Upper lobe of right lung (tissue), 1 donor: ENCODE results near the gene LRRC3. TPM values are rescaled to one million over a fixed set of nuclear protein-coding genes. Genes with fewer than 3 reads are reported as not detected.

Source experiments
- ATAC-seq: fragments of 200-7000 bp; cut with Tn5 transposase; one replicate; pipeline ENCODE4 v1.9.1; 2020; ENCODE audit warnings: mild to moderate bottlenecking, moderate library complexity
- DNase-seq: peaks from one replicate; pipeline ENCODE4 v3.0.0-alpha.2; 2020
- H3K27ac ChIP-seq: fragments of 200-600 bp; one replicate; pipeline ENCODE4 v1.8.0; 2022
- H3K27me3 ChIP-seq: fragments of 200-600 bp; one replicate; pipeline ENCODE4 v1.8.0; 2022; ENCODE audit warnings: mild to moderate bottlenecking
- H3K36me3 ChIP-seq: fragments of 200-600 bp; one replicate; pipeline ENCODE4 v1.8.0; 2022
- H3K4me1 ChIP-seq: fragments of 200-600 bp; one replicate; pipeline ENCODE4 v1.8.0; 2022
- H3K4me3 ChIP-seq: fragments of 200-600 bp; one replicate; pipeline ENCODE4 v1.8.0; 2022; ENCODE audit warnings: mild to moderate bottlenecking
- H3K9me3 ChIP-seq: fragments of 200-600 bp; one replicate; pipeline ENCODE4 v1.8.0; 2022
- intact Hi-C: fragments of 100-400 bp; cut with DNase I; formaldehyde crosslinking; loops from one replicate; pipeline ENCODE4 v1.11.0; 2022
- total RNA-seq: library from RNA; stranded (reverse); fragmentation: NEBNext Ultra II Directional; extraction: Animal tissue kit (Norgen Biotek cat#: 25700); gene quantifications from one replicate; pipeline ENCODE4 v1.2.1, GENCODE V29; 2021
- TF ChIP-seq, protein P1 (sequence below): fragments of 200-600 bp; IDR thresholded peaks from one replicate; pipeline ENCODE4 v1.8.0; 2022; ENCODE audit warnings: antibody characterized with exemption
- donor health status: DM: no; HTN: yes; CAD: no; lungs with severe emphysema.

The LRRC3 gene
- total RNA-seq, 1 donor from 2014 or later = 3.6 TPM

DNA sequence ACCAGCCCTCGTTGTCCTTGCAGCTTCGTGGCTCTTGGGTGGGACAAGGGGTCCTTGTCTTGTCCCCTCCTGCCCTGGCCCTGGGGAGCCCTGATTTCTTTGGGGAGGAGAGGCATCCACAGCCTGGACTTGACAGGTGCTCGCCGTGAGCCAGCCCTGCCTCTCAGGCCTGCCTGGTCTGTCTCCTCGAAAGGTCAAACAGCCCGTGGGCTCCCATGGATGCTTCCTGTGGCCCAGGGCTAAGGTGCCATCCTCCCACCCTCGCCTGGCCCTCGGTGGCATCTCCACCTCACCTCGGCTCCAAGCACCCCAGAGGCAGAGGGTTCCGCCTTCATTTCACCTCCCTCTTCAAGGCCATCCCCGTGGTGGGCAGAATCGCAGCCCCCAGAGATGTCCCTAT, 9.0 kb downstream of the LRRC3 start:
- Histone ChIP-seq H3K9me3 (no peaks in the 10 kb centered on the region), H3K27me3 (no peaks in the 10 kb centered on the region), H3K27ac (no peak overlapping the region), H3K4me1 (no peaks in the 10 kb centered on the region), H3K36me3 (no peaks in the 10 kb centered on the region), H3K4me3 (no peak overlapping the region)
- TF ChIP-seq, protein P1, sequence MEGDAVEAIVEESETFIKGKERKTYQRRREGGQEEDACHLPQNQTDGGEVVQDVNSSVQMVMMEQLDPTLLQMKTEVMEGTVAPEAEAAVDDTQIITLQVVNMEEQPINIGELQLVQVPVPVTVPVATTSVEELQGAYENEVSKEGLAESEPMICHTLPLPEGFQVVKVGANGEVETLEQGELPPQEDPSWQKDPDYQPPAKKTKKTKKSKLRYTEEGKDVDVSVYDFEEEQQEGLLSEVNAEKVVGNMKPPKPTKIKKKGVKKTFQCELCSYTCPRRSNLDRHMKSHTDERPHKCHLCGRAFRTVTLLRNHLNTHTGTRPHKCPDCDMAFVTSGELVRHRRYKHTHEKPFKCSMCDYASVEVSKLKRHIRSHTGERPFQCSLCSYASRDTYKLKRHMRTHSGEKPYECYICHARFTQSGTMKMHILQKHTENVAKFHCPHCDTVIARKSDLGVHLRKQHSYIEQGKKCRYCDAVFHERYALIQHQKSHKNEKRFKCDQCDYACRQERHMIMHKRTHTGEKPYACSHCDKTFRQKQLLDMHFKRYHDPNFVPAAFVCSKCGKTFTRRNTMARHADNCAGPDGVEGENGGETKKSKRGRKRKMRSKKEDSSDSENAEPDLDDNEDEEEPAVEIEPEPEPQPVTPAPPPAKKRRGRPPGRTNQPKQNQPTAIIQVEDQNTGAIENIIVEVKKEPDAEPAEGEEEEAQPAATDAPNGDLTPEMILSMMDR = no peak
- ATAC-seq (no peak), DNase-seq (no peak)
- intact Hi-C loops = no loop called here

DNA sequence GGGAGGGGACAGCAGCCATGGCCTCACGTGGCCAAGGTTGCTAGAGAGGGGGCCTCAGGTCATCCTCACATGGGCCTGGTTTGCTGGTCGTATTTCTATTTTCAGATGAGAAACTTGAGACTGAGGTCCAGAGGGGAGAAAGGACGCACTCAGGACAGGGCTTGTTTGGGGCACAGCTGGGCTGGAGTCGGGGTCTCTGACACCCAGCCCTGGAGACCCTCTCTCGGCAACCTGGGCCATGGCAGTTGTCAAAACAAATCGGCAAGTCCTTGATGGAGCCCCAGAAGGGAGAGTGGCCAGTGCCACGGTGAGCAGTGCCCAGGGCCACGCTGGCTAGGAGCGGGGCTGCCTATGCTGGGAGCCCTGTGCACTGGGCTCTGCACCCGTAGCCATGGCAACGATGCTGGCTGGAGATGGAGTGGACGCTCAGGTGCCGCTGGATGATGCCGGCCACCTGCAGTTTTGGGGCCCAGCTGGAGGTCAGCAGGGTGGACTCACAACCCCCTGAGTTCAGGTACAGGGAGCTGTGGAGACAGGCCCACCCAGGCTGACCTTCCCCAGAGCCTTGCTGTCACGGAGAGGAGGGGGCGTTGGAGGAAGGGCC, 11.1 kb downstream of the LRRC3 start:
- Histone ChIP-seq H3K9me3 (no peaks in the 10 kb centered on the region), H3K4me3 (no peak overlapping the region), H3K27ac (no peak overlapping the region), H3K27me3 (no peaks in the 10 kb centered on the region), H3K4me1 (no peaks in the 10 kb centered on the region), H3K36me3 (no peaks in the 10 kb centered on the region)
- DNase-seq (no peak), ATAC-seq (no peak)
- TF ChIP-seq, protein P1 = no peak
- intact Hi-C loops = no loop called here

DNA sequence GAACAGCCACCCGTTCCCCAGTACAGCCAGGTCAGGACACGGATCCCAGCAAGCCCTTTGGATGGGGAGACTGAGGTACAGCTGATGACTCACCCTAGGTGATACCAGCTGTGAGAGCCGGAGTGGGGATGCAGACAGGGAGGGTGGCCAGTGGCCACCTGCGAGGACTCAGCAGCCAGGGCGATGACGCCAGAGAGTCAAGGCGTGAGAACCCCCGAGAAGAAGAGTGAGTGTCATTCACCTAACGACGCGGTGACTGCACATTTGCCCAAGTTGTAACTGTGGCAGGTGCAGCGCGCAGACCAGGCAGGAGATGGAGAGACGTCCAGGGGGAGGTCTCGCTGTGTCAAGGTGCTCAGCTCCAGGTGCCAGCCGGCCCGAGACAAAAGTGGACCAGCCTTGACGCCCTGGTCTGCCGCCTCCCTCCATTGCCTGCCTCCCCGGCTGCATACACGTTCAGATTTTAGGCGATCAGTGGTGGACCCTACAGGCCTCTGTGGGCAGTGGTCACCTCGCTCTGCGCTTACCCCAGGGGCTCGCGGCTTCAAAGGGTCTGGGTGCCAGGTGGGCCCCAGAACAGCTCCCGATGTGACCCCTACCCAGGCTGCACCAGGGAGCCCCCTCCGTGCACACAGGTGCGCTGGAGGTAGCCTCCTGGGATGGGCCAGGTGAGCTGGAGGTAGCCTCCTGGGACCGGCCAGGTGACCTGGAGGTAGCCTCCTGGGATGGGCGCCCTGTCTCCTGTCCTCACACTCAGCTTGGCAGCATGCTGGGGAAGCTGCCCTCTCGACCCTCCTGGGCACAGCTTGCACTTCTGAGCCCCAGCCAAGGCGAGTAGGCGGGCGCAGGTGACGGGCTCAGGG, 11.9 kb downstream of the LRRC3 start:
- Histone ChIP-seq H3K4me1 (no peaks in the 10 kb centered on the region), H3K27me3 (no peaks in the 10 kb centered on the region), H3K27ac (no peak overlapping the region), H3K36me3 (no peaks in the 10 kb centered on the region), H3K9me3 (no peaks in the 10 kb centered on the region), H3K4me3 (no peak overlapping the region)
- ATAC-seq (no peak), DNase-seq (no peak)
- TF ChIP-seq, protein P1 = no peak
- intact Hi-C loops = no loop called here

DNA sequence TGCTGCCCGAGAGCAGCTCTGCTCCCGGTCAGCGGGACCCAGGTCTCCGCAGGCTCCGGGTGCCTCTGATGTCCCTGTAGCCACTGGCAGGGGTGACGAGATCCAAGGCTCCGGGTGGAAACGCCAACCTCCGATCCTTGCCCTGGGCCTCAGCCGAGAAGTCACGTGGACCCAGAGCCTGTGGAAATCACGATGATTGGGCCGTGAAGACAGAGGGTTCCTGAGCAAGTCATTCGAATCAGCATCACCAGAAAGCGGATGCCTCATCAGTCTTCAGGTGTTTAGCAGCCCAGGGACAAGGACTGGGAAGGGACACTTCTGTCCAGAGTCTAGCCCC, 12.5 kb downstream of the LRRC3 start:
- DNase-seq (no peak), ATAC-seq (no peak)

DNA sequence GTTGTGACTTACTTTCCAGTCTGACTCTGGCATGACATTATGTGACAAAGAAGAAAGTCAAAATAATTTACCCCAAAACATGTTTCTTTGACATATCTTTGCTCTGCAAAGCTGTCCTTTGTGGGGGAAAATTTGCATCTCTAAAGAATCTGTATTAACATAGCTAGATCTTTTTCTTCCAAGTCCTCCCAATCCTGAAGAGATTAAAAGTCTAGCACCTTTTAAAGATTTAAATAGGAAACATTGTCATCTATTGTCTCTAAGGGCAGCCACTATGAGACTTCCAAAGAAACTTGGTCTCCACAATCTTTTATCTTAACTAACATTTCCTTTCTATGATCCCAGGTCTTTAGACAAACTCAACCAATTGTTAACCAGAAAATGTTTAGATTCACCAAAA, 16.0 kb downstream of the LRRC3 start:
- TF ChIP-seq, protein P1 = no peak
- H3K4me1 ChIP-seq = no peaks in the 10 kb centered on the region
- H3K36me3 ChIP-seq = no peaks in the 10 kb centered on the region
- no peak overlapping the region for H3K4me3 ChIP-seq
- ATAC-seq (no peak), DNase-seq (no peak)
- no peak overlapping the region for H3K27ac ChIP-seq
- H3K27me3 ChIP-seq = no peaks in the 10 kb centered on the region
- intact Hi-C loops = no loop called here
- H3K9me3 ChIP-seq = no peaks in the 10 kb centered on the region

More for the DNA sequence above, 12.5 kb downstream of the LRRC3 start:
- no peak overlapping the region for H3K27ac ChIP-seq
- H3K4me1 ChIP-seq = no peaks in the 10 kb centered on the region
- no peaks in the 10 kb centered on the region for H3K36me3 ChIP-seq
- no peak overlapping the region for H3K4me3 ChIP-seq
- no peaks in the 10 kb centered on the region for H3K27me3 ChIP-seq
- TF ChIP-seq, protein P1 = no peak
- H3K9me3 ChIP-seq = no peaks in the 10 kb centered on the region
- intact Hi-C loops = no loop called here
